Measurements from ENCODE around the gene ANTXR1.

The ANTXR1 gene

GRCh38 chr2:69216535-69217332 lies 203.8 kb downstream of the ANTXR1 start:
- peaks cover 8% of the 10 kb centered on the region for H3K4me1 ChIP-seq
- H3K4me3 ChIP-seq (ENCODE audit: low read depth, low read length), result no peak overlapping the region
- H3K9me3 ChIP-seq, result no peaks in the 10 kb centered on the region
- no peaks in the 10 kb centered on the region for H3K27me3 ChIP-seq
- TF ChIP-seq, protein P1, sequence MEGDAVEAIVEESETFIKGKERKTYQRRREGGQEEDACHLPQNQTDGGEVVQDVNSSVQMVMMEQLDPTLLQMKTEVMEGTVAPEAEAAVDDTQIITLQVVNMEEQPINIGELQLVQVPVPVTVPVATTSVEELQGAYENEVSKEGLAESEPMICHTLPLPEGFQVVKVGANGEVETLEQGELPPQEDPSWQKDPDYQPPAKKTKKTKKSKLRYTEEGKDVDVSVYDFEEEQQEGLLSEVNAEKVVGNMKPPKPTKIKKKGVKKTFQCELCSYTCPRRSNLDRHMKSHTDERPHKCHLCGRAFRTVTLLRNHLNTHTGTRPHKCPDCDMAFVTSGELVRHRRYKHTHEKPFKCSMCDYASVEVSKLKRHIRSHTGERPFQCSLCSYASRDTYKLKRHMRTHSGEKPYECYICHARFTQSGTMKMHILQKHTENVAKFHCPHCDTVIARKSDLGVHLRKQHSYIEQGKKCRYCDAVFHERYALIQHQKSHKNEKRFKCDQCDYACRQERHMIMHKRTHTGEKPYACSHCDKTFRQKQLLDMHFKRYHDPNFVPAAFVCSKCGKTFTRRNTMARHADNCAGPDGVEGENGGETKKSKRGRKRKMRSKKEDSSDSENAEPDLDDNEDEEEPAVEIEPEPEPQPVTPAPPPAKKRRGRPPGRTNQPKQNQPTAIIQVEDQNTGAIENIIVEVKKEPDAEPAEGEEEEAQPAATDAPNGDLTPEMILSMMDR (IDR thresholded peaks at IDR 0.05; ENCODE audit: low read depth, low read length), result no peak
- DNase-seq, result peak; percentile 16
- no peaks in the 10 kb centered on the region for H3K36me3 ChIP-seq

DNA sequence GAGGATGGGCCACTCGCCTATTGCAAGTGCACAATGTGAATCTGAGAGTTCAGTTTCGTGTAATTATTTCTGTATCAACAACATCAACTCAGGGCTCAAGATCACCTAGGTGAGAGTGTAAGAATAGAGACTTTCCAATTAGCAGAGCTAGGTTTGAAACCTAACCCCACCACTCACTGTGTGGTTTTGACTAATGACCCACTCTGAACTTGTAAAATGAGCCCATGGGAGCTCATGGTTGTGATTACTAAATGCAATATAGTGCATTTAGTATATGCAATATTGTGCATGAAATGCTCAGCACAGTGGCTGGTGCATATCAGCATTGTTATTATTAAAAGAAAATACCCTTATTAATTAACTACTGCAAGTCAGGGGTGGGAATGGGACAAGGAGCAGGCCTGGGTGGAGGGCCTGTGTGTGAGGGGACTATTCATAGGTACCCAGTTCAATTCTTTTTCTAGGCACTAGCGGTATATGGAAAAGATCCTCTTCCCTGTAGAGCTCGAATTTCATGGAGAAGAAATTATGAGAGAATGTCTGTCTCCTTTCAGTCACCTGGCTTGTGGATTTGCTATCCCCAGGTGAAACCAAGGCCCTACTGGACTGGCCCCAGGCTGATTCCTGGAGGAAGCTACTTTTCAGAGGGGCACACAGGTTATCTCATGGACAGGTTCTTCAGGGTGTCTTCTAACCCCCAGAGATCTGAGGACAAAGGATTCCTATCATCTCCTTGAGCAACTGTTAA lies 204.5 kb downstream of the ANTXR1 start:
- H3K36me3 ChIP-seq, result no peaks in the 10 kb centered on the region
- no peak overlapping the region for H3K4me3 ChIP-seq (ENCODE audit: low read depth, low read length)
- peaks cover 8% of the 10 kb centered on the region for H3K4me1 ChIP-seq
- H3K9me3 ChIP-seq, result no peaks in the 10 kb centered on the region
- DNase-seq, result no peak
- TF ChIP-seq, protein P1 (IDR thresholded peaks at IDR 0.05; ENCODE audit: low read depth, low read length), result no peak
- no peaks in the 10 kb centered on the region for H3K27me3 ChIP-seq

- Histone ChIP-seq H3K4me1 (no peaks in the 10 kb centered on the region), H3K9me3 (no peaks in the 10 kb centered on the region), H3K36me3 (no peaks in the 10 kb centered on the region), H3K4me3 (ENCODE audit: low read depth, low read length) (no peak overlapping the region), H3K27me3 (no peaks in the 10 kb centered on the region)
- TF ChIP-seq, protein P1 (IDR thresholded peaks at IDR 0.05; ENCODE audit: low read depth, low read length), result no peak
- DNase-seq, result no peak
These were observed 208.5 kb downstream of the ANTXR1 start for GRCh38 chr2:69221512-69221911.

GRCh38 chr2:69221960-69222751 lies 209.2 kb downstream of the ANTXR1 start:
- TF ChIP-seq, protein P1 (IDR thresholded peaks at IDR 0.05; ENCODE audit: low read depth, low read length), result no peak
- H3K4me3 ChIP-seq (ENCODE audit: low read depth, low read length), result no peak overlapping the region
- no peak for DNase-seq
- no peaks in the 10 kb centered on the region for H3K36me3 ChIP-seq
- H3K27me3 ChIP-seq, result no peaks in the 10 kb centered on the region
- H3K9me3 ChIP-seq, result no peaks in the 10 kb centered on the region
- H3K4me1 ChIP-seq, result no peaks in the 10 kb centered on the region

- Histone ChIP-seq H3K4me1 (no peaks in the 10 kb centered on the region), H3K9me3 (no peaks in the 10 kb centered on the region), H3K4me3 (ENCODE audit: low read depth, low read length) (no peak overlapping the region), H3K36me3 (no peaks in the 10 kb centered on the region), H3K27me3 (no peaks in the 10 kb centered on the region)
- TF ChIP-seq, protein P1 (IDR thresholded peaks at IDR 0.05; ENCODE audit: low read depth, low read length), result no peak
- DNase-seq, result peak; percentile 24
These were observed 210.1 kb downstream of the ANTXR1 start for GRCh38 chr2:69222953-69223658.

All from BE2C (cell line).